Stimulated activated naive CD8-positive, alpha-beta T cell treated with anti-CD3 and anti-CD28 coated beads, Interleukin-15, amount 100 ng/mL, for 72 hours (primary cell): Measurements from ENCODE around the gene MCTP2.

Source experiments
- ATAC-seq: fragments of 150-1000 bp; cut with Tn5 transposase; 2 replicates; pipeline ENCODE4 v1.10.0; 2021; ENCODE audit warnings: mild to moderate bottlenecking, moderate library complexity
- DNase-seq, 2 donors: peaks; one replicate each; pipeline ENCODE4 v3.0.0; 2021 to 2022
- H3K27ac Mint-ChIP-seq, 2 donors: one replicate each; pipeline ENCODE4 v1.8.0; 2022; ENCODE audit warnings: mild to moderate bottlenecking in 2 of 2, mixed read lengths in 2 of 2, moderate library complexity in 2 of 2
- H3K27me3 Mint-ChIP-seq: one replicate; pipeline ENCODE4 v1.8.0; 2022; ENCODE audit warnings: mixed read lengths
- H3K4me1 Mint-ChIP-seq: one replicate; pipeline ENCODE4 v1.8.0; 2022; ENCODE audit warnings: mild to moderate bottlenecking, mixed read lengths
- H3K4me3 Mint-ChIP-seq, 2 donors: one replicate each; pipeline ENCODE4 v1.8.0; 2022; ENCODE audit warnings: mild to moderate bottlenecking in 2 of 2, mixed read lengths in 2 of 2, moderate library complexity in 1 of 2
- H3K9me3 Mint-ChIP-seq, 2 donors: one replicate each; pipeline ENCODE4 v1.8.0; 2022; ENCODE audit warnings: mixed read lengths in 2 of 2

MCTP2 gene

DNA sequence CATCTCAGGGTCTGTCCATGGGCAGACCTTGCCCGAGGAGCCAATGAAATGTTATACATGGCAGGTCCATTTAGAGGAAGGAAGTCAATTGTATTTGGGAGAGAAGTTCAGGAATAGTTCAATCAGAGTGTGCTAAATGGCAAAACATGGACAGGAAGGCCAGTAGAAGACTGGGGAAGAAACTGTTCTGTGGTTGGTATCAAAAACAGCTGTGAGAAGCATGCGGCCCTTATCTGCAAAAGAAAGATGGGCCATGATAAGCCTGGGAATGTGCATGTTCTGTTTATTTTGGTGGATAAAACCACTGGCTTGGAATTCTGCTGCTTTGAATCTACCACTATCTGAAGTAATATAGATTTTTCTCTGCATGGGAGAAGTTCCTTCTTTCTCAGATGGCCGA, 100.4 kb downstream of the MCTP2 start:
- no peaks in the 10 kb centered on the region for H3K9me3 Mint-ChIP-seq
- DNase-seq (no peak), ATAC-seq (no peak)
- no peak overlapping the region for H3K4me3 Mint-ChIP-seq
- no peaks in the 10 kb centered on the region for H3K4me1 Mint-ChIP-seq
- no peaks in the 10 kb centered on the region for H3K27me3 Mint-ChIP-seq
- no peak overlapping the region for H3K27ac Mint-ChIP-seq

DNA sequence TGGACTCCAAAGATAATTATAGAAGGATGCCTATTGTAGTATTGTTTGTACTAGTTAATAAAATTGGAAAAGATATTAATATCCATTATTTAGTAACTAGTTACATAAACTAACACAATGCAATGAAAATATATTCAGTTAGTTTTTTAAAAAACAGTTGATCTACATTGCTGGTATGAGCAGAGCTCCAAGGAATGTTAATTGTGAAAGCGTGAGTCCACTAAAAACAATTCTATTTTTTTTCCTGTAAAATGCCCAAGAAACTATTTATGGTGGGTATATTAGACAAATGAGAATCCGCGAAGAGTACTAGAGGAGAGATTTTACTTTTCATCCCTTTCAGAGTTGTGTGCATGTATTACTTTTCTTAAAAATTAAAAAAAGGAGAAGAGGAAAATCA, 104.3 kb downstream of the MCTP2 start:
- no peak overlapping the region for H3K4me3 Mint-ChIP-seq
- ATAC-seq (no peak), DNase-seq (no peak)
- no peaks in the 10 kb centered on the region for H3K9me3 Mint-ChIP-seq
- no peaks in the 10 kb centered on the region for H3K4me1 Mint-ChIP-seq
- no peak overlapping the region for H3K27ac Mint-ChIP-seq
- no peaks in the 10 kb centered on the region for H3K27me3 Mint-ChIP-seq

DNA sequence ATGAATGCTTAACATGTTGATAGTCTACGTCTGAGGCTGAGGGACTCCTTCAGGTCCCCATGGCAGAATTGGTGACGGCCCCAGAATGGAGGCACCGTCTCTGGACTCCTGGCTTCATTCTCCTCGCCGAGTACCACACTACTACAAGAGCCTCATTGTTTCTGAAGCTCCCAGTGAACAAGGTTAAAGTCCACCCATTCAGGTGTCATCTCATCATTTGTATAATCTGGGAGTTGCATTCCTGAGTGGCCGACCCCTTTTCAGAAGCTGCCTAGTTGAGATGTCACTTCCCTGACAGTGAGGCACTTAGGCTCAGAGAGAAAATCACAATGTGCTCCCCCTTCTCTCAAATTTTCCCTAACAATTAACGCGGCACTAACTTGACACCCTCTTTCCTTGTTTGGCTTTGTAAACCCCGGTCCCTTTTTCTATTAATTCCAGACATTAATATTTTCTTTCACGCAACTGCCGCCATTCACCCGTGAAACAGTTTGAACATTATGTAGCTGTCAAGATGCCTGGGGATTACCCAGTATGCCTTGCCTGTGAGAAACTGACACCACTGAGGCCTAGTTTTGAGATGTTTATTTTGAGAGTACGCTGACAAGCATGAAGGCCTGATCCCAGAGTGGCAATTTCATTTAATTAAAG, 105.6 kb downstream of the MCTP2 start:
- no peaks in the 10 kb centered on the region for H3K27me3 Mint-ChIP-seq
- H3K9me3 Mint-ChIP-seq: no peaks in the 10 kb centered on the region
- H3K4me3 Mint-ChIP-seq: no peak overlapping the region
- DNase-seq: no peak
- no peaks in the 10 kb centered on the region for H3K4me1 Mint-ChIP-seq
- no peak overlapping the region for H3K27ac Mint-ChIP-seq
- ATAC-seq: no peak

DNA sequence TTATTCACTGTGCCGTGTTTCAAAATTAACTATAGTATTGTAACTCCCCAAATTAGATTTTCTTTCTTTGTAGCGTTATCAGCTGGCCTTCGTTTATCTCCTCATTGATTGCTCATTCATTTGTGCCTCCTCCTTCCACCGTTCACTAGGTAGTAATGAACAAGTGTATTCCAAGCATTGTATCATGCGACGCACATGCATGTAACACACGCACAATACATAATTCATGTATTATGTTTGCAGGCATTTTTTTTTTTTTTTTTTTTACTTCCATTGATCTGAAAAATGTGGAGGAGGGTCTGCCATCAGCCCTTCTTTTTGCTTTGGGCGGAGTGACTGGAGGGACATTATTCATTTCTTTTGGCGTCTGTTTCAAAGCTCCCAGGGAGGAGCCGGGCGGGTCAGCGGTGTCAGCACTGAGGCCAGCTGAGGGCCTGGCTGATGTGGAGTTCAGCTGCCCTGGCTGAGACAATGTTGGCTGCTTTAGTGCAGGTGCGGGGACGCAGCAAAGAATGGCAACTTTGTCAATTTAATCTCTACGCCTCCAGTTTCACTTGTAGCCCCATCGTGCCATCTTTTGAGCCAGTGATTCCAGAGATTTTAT, 107.0 kb downstream of the MCTP2 start:
- ATAC-seq: no peak
- Mint-ChIP-seq H3K27ac (no peak overlapping the region), H3K4me3 (no peak overlapping the region), H3K4me1 (no peaks in the 10 kb centered on the region), H3K9me3 (no peaks in the 10 kb centered on the region), H3K27me3 (no peaks in the 10 kb centered on the region)
- no peak for DNase-seq

DNA sequence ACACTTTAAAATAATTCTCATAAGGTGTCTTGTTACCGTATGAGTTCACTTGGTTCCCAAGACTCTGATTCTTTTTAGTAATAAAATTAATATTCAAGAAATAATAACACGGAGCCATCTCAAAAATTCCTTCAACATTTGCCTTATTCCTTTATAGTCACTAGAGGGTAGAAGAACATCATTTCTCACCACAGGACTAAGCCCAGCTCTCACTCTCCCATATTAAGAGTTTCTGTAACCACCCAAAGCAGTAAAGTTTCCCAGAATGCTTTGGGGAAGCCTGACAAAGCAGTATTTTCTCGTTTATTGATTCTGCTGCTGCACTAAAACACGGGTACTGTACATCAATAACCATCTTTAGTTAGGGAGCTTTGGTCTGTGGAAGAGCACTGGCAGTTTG, 114.9 kb downstream of the MCTP2 start:
- H3K4me3 Mint-ChIP-seq: no peak overlapping the region
- H3K27me3 Mint-ChIP-seq: no peaks in the 10 kb centered on the region
- H3K9me3 Mint-ChIP-seq: no peaks in the 10 kb centered on the region
- no peak for ATAC-seq
- no peaks in the 10 kb centered on the region for H3K4me1 Mint-ChIP-seq
- no peak overlapping the region for H3K27ac Mint-ChIP-seq
- no peak for DNase-seq

DNA sequence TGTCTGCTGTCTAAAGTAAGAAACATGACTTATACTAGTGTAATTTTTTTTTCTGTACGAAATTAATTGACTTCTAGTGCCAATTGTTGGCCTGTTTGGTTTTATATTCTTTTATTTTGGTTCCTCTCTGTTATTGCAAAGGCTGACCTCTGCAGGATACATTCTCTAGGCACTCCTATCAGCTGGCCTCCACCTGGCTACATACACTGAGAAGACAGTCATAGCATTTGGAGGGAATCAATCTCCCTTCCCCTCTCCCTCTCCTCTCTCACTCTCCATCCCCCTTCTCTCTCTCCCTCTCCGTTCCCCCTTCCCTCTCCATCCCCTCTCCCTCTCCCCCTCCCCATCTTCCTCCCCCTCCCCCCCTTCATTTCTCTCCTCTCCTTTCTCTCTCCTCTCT, 116.7 kb downstream of the MCTP2 start:
- H3K4me1 Mint-ChIP-seq: no peaks in the 10 kb centered on the region

DNA sequence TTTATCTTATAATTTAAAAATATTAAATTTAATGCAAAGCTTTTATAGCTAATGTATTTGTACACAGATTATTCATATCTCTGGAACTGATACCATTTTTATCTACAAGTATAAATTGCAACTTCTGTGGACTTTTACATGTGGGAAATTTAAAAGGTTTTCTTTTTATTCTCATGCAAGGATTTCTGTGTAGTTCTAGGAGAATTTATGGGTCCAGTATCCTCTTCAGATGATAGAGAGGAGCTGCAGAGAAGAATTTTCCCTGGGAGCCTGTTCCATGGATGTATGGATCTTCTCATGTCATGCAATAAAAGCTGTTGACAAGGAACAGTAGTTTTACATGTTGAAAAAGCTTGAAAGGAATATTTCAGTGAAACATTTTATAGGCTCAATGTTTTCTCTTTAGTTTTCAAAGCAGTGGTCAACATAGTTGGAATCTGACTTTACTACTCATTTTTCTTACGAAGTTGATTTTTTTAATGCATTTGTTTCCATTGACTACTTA, 119.7 kb downstream of the MCTP2 start:
- DNase-seq (no peak), ATAC-seq (no peak)
- no peaks in the 10 kb centered on the region for H3K4me1 Mint-ChIP-seq
- no peaks in the 10 kb centered on the region for H3K27me3 Mint-ChIP-seq
- no peak overlapping the region for H3K27ac Mint-ChIP-seq
- no peaks in the 10 kb centered on the region for H3K9me3 Mint-ChIP-seq
- no peak overlapping the region for H3K4me3 Mint-ChIP-seq

More for the DNA sequence above, 116.7 kb downstream of the MCTP2 start:
- DNase-seq (no peak), ATAC-seq (peak; percentile 42)
- H3K27ac Mint-ChIP-seq: peak overlapping the region in 1 of 2 donors; percentile 77
- H3K27me3 Mint-ChIP-seq: no peaks in the 10 kb centered on the region
- H3K4me3 Mint-ChIP-seq: no peak overlapping the region
- H3K9me3 Mint-ChIP-seq: no peaks in the 10 kb centered on the region

DNA sequence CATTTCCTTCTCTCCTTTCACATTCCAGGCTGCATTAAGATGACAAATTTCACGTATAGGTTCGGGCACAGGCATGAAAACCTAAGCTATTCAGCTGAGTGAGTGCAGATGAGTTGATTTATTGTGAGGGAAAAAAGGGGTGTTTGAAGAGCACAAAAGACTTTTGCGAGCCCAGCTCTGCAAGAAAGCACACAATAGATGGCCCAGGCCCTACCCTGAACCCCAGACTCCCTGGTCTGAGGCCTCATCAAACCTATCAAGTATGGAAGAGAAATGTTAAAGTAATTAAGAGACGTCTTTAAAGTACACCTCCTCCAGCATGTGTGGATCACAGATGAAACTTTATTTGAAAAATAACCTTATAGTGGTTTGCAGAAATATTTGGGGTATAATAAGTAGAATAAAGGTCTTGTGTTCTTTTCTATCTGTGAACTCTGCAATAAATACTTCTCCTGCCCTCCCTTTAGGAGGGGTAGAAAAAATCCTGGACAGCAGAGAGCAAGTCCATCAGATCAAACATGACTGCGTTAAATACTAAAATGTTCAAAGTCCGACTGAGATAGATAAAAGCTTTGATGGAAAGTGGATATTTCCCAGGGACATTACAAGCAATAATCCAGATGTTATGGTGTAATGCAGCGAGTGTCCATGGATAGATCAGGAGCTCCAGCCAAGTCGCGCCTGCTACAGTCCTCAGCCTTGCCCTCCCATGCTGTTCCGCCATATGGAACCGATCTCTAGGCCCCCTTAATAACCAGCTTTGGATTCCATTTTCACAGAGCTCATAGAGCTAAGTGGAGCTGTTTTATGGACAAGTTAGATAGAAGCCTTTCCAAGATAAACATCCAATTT, 121.5 kb downstream of the MCTP2 start:
- Mint-ChIP-seq H3K9me3 (no peaks in the 10 kb centered on the region), H3K27ac (peak overlapping the region in 1 of 2 donors; percentile 66), H3K27me3 (no peaks in the 10 kb centered on the region), H3K4me1 (no peaks in the 10 kb centered on the region), H3K4me3 (no peak overlapping the region)
- no peak for ATAC-seq
- DNase-seq: no peak

DNA sequence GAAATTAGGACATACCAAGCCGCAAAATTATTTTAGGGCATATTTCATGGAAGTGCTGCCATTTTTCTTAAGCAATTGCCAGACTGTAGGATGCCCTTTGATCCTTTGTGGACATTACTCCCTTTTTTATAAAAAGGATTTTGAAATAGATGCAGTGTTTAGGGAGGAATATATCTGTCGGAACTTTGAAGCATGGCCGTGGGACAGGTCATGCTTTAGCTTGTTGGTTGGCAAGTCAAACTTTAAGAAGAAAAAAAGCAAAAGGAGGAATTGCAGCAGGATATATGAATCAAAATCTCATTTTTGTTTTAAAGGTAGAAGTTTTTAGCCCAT, 122.1 kb downstream of the MCTP2 start:
- no peaks in the 10 kb centered on the region for H3K27me3 Mint-ChIP-seq
- no peak overlapping the region for H3K27ac Mint-ChIP-seq
- no peak for DNase-seq
- no peak for ATAC-seq
- H3K9me3 Mint-ChIP-seq: no peaks in the 10 kb centered on the region
- no peak overlapping the region for H3K4me3 Mint-ChIP-seq
- H3K4me1 Mint-ChIP-seq: no peaks in the 10 kb centered on the region

DNA sequence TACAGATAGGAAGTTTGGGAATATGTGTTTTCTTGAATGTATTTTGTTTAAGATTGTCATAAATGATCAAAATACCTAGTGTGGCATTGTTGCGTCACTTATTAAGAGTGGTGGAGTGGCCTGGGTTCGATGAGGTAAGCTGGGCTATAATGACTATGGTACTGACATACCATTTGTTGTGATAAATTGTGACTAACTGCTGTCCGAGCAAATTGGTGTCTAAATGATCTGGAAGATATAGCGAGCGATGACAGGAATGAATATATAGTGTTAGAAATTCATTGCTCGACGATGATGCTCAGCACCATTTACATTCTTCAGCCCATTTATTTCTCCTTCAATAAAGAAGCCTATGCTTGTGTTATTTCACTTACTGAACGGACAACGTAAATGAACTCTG, 123.3 kb downstream of the MCTP2 start:
- DNase-seq (no peak), ATAC-seq (no peak)
- Mint-ChIP-seq H3K4me3 (no peak overlapping the region), H3K27me3 (no peaks in the 10 kb centered on the region), H3K9me3 (no peaks in the 10 kb centered on the region), H3K27ac (no peak overlapping the region), H3K4me1 (no peaks in the 10 kb centered on the region)

DNA sequence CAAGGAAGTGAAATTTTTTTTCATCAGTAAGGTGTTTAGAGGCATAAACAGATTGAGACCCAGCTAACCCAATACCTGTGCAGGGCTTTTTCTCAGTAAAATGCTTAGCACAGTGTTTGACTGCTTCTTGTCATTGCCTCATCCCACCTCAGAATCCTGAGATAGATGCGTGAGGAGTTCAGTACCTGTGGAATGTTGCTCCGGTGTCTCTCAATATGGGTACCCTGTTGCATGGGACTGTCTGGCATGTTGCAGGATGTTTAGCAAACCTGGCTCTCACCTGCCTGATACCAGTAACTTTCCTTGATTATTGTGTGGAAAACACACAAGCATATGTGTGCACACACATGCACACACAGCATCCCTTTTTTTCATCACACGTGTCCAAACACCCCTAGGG, 128.4 kb downstream of the MCTP2 start:
- H3K27ac Mint-ChIP-seq: no peak overlapping the region
- no peak for ATAC-seq

DNA sequence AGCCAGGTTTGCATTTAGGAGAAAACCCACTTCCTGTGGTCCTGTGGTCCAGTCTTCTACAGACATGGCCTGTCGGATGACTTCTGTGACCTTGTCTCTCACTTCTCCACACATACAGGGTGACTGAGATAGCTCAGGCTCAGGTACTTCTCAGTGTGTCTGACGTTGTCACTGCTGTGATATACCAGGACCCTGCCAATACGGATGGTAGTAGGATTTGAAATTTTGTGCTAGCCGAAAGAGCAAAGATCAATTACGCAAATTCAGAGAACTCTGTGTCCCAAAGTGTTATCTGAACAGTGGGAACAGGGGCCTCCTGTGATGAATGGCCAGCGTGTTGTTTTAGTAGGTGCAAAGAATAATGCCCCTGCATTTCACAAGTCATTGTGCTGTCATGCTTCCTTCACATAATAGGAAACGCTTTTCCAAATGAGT, 128.9 kb downstream of the MCTP2 start:
- no peaks in the 10 kb centered on the region for H3K4me1 Mint-ChIP-seq
- ATAC-seq: no peak
- no peak for DNase-seq
- no peak overlapping the region for H3K4me3 Mint-ChIP-seq
- H3K27me3 Mint-ChIP-seq: no peaks in the 10 kb centered on the region
- no peaks in the 10 kb centered on the region for H3K9me3 Mint-ChIP-seq
- H3K27ac Mint-ChIP-seq: no peak overlapping the region

More for the DNA sequence above, 128.4 kb downstream of the MCTP2 start:
- no peak for DNase-seq
- Mint-ChIP-seq H3K9me3 (no peaks in the 10 kb centered on the region), H3K4me1 (no peaks in the 10 kb centered on the region), H3K4me3 (no peak overlapping the region), H3K27me3 (no peaks in the 10 kb centered on the region)

DNA sequence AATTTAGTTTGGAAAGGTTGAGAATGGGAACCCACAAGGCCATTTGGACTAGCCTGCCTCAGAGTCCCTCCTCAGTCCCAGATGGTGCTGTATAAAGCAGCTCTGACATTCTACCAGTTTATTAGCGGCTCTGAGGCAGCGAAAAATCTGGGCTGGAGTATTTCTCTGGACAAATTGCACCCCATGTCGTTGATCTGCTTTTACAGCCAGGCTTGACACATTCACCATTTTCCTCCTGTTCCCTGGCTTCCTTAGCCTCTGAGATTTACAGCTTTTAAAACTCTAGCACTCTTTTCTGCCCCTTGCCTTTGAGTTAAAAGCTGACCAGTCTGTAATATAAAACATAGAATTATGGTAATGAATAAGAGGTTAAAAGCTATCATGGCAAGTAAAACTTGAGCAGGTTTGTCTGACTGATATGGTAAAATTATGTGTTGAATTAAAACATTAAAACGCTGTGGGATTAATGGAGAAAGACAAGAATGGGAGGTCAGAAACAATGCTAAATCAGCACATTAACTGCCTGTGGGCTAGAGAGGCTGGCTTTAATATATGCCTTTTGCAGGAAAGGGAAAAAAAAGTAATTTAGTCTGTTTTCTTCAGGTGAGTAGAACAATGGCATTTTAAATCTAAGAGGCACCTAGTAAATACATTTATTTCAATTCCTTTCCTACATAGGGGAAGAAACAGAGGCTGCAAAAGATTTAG, 131.2 kb downstream of the MCTP2 start:
- DNase-seq: no peak
- Mint-ChIP-seq H3K27ac (no peak overlapping the region), H3K4me1 (no peaks in the 10 kb centered on the region)

DNA sequence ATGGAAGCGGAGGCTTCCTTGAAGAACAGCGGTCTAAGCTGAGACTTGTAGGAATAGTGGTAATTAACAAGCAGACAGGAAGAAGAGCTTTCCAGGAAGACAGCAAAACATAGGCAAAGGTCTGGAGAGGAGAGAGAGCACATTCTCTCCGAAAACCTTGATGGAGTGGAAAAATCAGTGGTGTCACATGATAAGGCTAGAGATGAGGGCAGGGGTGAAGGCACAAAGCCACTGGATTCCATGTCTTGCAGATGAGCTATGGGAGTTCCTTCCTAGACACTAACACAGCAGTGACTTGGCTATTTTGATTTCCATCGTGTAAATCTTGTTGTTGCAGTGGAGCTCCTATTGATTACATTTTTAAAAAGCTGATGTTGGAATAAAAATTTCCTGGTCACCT, 132.0 kb downstream of the MCTP2 start:
- no peaks in the 10 kb centered on the region for H3K4me1 Mint-ChIP-seq
- peak overlapping the region in 1 of 2 donors; percentile 45 for H3K27ac Mint-ChIP-seq

More for the DNA sequence above, 131.2 kb downstream of the MCTP2 start:
- Mint-ChIP-seq H3K9me3 (no peaks in the 10 kb centered on the region), H3K27me3 (no peaks in the 10 kb centered on the region), H3K4me3 (no peak overlapping the region)
- ATAC-seq: no peak

DNA sequence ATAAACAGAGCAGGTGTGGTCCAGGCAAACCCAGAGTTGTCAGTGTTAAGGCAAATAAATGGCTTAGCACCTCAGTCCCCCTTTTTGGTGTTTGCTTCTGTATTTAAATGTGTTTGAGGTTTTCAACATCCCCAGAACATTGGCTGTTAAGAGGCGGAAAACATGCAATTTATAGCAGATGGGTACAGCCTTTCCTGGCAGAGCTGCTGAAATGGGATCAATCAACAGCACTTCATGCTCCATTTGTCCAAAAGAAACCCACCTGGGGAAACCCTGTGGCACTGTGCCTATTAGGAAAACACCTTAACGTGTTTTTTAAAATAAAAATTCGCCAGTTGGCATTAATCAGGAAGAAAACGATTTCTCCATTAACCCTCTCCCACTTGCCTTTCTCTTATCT, 135.4 kb downstream of the MCTP2 start:
- H3K27me3 Mint-ChIP-seq: no peaks in the 10 kb centered on the region
- H3K4me1 Mint-ChIP-seq: no peaks in the 10 kb centered on the region
- ATAC-seq (no peak), DNase-seq (no peak)
- no peak overlapping the region for H3K4me3 Mint-ChIP-seq
- peak overlapping the region in 1 of 2 donors; percentile 17 for H3K27ac Mint-ChIP-seq
- H3K9me3 Mint-ChIP-seq: no peaks in the 10 kb centered on the region

More for the DNA sequence above, 132.0 kb downstream of the MCTP2 start:
- no peak for ATAC-seq
- no peak for DNase-seq
- Mint-ChIP-seq H3K9me3 (no peaks in the 10 kb centered on the region), H3K27me3 (no peaks in the 10 kb centered on the region), H3K4me3 (no peak overlapping the region)
